Right atrium auricular region (tissue), 2 donors: ENCODE measurements around the gene MMEL1. TPM values are rescaled to one million over a fixed set of nuclear protein-coding genes. Genes with fewer than 3 reads are reported as not detected.

Source experiments
- DNase-seq: peaks from one replicate; pipeline ENCODE4 v3.0.0-alpha.2; 2019; ENCODE audit warnings: low spot score
- H3K27ac ChIP-seq, 2 donors: fragments of 200-600 bp; sonication (generic); 1 replicate in 1 of 2; 2 replicates in 1 of 2; pipeline ENCODE4 v1.5.1; 2016 to 2019
- H3K27me3 ChIP-seq, 2 donors: fragments of 200-600 bp; sonication (generic); one replicate each; pipeline versions ENCODE4 v1.5.1 to v1.6.0; 2017 to 2019
- H3K36me3 ChIP-seq: fragments of 200-600 bp; sonication (generic); one replicate; pipeline ENCODE4 v1.5.1; 2016
- H3K4me1 ChIP-seq, 2 donors: fragments of 200-600 bp; sonication (generic); one replicate each; pipeline versions ENCODE4 v1.5.1 to v1.6.0; 2017 to 2019
- H3K4me3 ChIP-seq, 2 donors: fragments of 200-600 bp; sonication (generic); 1 replicate in 1 of 2; 2 replicates in 1 of 2; pipeline ENCODE4 v1.5.1; 2017 to 2019; ENCODE audit warnings: mild to moderate bottlenecking in 1 of 2, moderate library complexity in 1 of 2
- H3K9me3 ChIP-seq, 2 donors: fragments of 200-600 bp; sonication (generic); one replicate each; pipeline ENCODE4 v1.5.1; 2019
- total RNA-seq, 2 donors: library from RNA; depleted of rRNA; stranded (reverse); fragments of >200 nt; gene quantifications; one replicate each; pipeline ENCODE4 v1.1.0, GENCODE V29; 2016
- TF ChIP-seq, protein P1 (sequence below), 2 donors: fragments of 200-600 bp; sonication (generic); IDR thresholded peaks; one replicate each; pipeline ENCODE4 v1.5.1; 2019; ENCODE audit warnings: antibody characterized with exemption in 2 of 2

Gene MMEL1
- total RNA-seq, 2 donors from 2014 or later: not detected

- Histone ChIP-seq H3K4me1 (peaks cover 0 to 4% of the 10 kb centered on the region in 2 donors), H3K9me3 (no peaks in the 10 kb centered on the region), H3K4me3 (no peak overlapping the region), H3K36me3 (peaks cover 6% of the 10 kb centered on the region), H3K27me3 (no peaks in the 10 kb centered on the region), H3K27ac (no peak overlapping the region)
- DNase-seq: no peak
- TF ChIP-seq, protein P1, sequence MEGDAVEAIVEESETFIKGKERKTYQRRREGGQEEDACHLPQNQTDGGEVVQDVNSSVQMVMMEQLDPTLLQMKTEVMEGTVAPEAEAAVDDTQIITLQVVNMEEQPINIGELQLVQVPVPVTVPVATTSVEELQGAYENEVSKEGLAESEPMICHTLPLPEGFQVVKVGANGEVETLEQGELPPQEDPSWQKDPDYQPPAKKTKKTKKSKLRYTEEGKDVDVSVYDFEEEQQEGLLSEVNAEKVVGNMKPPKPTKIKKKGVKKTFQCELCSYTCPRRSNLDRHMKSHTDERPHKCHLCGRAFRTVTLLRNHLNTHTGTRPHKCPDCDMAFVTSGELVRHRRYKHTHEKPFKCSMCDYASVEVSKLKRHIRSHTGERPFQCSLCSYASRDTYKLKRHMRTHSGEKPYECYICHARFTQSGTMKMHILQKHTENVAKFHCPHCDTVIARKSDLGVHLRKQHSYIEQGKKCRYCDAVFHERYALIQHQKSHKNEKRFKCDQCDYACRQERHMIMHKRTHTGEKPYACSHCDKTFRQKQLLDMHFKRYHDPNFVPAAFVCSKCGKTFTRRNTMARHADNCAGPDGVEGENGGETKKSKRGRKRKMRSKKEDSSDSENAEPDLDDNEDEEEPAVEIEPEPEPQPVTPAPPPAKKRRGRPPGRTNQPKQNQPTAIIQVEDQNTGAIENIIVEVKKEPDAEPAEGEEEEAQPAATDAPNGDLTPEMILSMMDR (IDR thresholded peaks at IDR 0.05): no peak
These were observed 69.6 kb downstream of the MMEL1 start for GRCh38 chr1:2563205-2563604.

- DNase-seq: no peak
- peaks cover 6% of the 10 kb centered on the region for H3K36me3 ChIP-seq
These were observed 70.6 kb downstream of the MMEL1 start for GRCh38 chr1:2561898-2562895.

DNA sequence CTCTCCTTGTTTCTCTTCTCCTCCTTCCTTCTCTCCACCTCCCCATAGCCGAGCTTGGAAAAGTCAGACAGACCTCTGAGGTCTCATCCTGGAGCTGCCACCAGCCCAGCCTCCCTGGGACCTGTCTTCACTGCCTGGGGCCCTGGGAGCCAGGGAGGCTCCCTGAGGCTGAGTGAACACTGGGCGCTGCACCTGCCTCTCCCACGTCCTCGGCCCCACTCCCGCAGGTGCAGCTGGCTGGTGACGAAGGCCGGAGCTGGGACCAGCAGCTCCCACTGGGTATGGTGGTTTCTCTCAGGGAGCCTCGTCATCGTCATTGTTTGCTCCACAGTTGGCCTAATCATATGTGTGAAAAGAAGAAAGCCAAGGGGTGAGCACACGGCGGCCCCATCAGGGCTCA is 71.4 kb downstream of the MMEL1 start:
- H3K36me3 ChIP-seq: peaks cover 6% of the 10 kb centered on the region
- no peaks in the 10 kb centered on the region for H3K9me3 ChIP-seq
- no peak for DNase-seq
- H3K4me3 ChIP-seq: no peak overlapping the region
- no peaks in the 10 kb centered on the region for H3K27me3 ChIP-seq
- peaks cover 0 to 20% of the 10 kb centered on the region in 2 donors for H3K4me1 ChIP-seq
- TF ChIP-seq, protein P1 (IDR thresholded peaks at IDR 0.05): no peak
- H3K27ac ChIP-seq: no peak overlapping the region

More at GRCh38 chr1:2561898-2562895, 70.6 kb downstream of the MMEL1 start:
- Histone ChIP-seq H3K27ac (no peak overlapping the region), H3K4me1 (peaks cover 0 to 14% of the 10 kb centered on the region in 2 donors), H3K27me3 (no peaks in the 10 kb centered on the region), H3K4me3 (no peak overlapping the region), H3K9me3 (no peaks in the 10 kb centered on the region)
- TF ChIP-seq, protein P1 (IDR thresholded peaks at IDR 0.05): peak in 1 of 2 donors; percentile 36

DNA sequence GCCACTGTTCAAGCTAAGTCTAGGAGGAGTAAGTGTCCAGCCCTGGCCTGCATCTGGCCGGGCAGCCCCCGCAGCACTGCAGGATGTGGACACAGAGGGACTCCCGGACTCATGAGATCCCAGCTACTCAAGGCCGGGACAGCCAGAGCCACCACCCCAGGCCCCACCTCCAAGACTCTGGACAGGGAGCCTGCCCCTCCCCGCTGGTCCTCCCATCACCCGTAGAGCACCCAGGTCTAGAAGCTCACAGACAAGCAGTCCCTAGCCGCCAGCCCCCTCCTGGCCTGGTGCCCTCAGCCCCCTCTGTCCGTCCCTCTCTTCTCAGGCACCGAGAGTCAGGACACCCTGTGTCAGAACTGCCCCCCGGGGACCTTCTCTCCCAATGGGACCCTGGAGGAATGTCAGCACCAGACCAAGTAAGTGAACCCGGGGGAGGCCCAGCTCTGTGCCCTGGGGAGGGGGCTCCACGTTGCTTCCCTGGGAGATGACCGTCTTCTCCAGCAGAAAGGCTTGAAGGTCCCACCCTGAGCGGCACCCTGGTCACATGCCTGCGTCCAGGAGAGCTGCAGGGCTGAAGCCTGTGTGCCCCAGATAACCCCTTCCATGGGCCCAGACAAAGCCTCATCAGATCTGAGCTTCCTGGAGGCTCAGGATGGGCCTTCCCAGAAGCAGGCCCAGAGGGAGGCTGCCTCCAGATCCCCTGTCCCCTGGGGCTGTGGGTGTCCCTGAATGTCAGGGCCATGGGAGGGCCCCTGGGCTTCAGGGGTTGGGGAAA is 72.3 kb downstream of the MMEL1 start:
- DNase-seq: no peak
- Histone ChIP-seq H3K9me3 (no peaks in the 10 kb centered on the region), H3K27ac (no peak overlapping the region), H3K4me1 (peaks cover 0 to 25% of the 10 kb centered on the region in 2 donors), H3K27me3 (no peaks in the 10 kb centered on the region), H3K4me3 (no peak overlapping the region), H3K36me3 (peaks cover 6% of the 10 kb centered on the region)
- TF ChIP-seq, protein P1 (IDR thresholded peaks at IDR 0.05): no peak

DNA sequence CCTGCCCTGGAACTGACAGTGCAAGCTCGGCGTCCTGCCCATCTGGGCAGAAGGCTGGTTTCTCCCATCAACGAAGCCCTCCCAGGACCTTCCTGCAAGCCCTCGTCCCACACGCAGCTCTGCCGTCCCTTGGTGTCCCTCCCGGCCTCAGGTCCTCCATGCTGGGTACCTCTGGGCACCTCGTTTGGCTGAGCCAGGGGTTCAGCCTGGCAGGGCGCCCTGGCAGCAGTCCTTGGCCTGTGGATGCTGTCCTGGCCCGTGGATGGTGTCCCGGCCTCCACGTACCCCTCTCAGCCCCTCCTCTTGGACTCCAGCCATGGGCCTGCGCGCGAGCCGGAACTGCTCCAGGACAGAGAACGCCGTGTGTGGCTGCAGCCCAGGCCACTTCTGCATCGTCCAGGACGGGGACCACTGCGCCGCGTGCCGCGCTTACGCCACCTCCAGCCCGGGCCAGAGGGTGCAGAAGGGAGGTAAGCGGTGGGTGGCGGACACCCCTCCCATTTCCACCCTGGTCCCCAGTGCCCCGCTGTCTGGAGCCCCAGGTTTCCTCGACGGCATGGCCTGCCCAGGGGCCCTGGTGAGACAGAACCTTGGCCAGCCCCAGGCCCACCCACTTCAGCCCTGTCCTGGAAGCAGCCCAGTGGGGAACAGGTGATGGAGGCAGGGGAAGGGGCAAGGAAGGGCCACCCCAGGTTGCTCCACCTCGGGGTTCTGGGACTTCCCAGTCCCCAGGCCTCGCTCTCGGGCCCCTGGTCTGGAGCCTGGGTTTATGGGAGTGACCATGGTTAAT is 73.1 kb downstream of the MMEL1 start:
- peaks cover 6% of the 10 kb centered on the region for H3K36me3 ChIP-seq
- no peak for DNase-seq
- H3K4me1 ChIP-seq: peaks cover 0 to 33% of the 10 kb centered on the region in 2 donors
- H3K27ac ChIP-seq: no peak overlapping the region
- H3K4me3 ChIP-seq: no peak overlapping the region
- TF ChIP-seq, protein P1 (IDR thresholded peaks at IDR 0.05): no peak
- H3K27me3 ChIP-seq: no peaks in the 10 kb centered on the region
- no peaks in the 10 kb centered on the region for H3K9me3 ChIP-seq
